ENCODE data around the gene GAPVD1.

GRCh38 chr9:125254231-125254630, 7.4 kb upstream of the GAPVD1 start:
- TF ChIP-seq CTCF (CRISPR knock-in tag; IDR thresholded peaks at IDR 0.05), result no peak
- no peak for TF ChIP-seq MYC (CRISPR knock-in tag; IDR thresholded peaks at IDR 0.05; ENCODE audit: borderline replicate concordance)
- no peak for TF ChIP-seq ZNF687 (CRISPR knock-in tag; IDR thresholded peaks at IDR 0.05)
- TF ChIP-seq ZNF407 (CRISPR knock-in tag; IDR thresholded peaks at IDR 0.05; ENCODE audit: not compliant biosample characterization), result no peak
- no peak for TF ChIP-seq SP140L (CRISPR knock-in tag; IDR thresholded peaks at IDR 0.05; ENCODE audit: borderline replicate concordance)
- TF ChIP-seq REL (CRISPR knock-in tag; conservative IDR thresholded peaks at IDR 0.05), result no peak
- TF ChIP-seq ZNF496 (CRISPR knock-in tag; IDR thresholded peaks at IDR 0.05; ENCODE audit: insufficient replicate concordance), result no peak
- no peak for TF ChIP-seq RXRA (CRISPR knock-in tag; IDR thresholded peaks at IDR 0.05)
- no peak for TF ChIP-seq CBX5 (CRISPR knock-in tag; IDR thresholded peaks at IDR 0.05; ENCODE audit: borderline replicate concordance)
